Measurements from ENCODE around the gene HTR1E. TPM values are rescaled to one million over a fixed set of nuclear protein-coding genes. Genes with fewer than 3 reads are reported as not detected.

The HTR1E gene
- total RNA-seq, 1 donor from 2014 or later = not detected

GRCh38 chr6:86963352-86963751 lies 26.0 kb downstream of the HTR1E start:
- H3K4me3 ChIP-seq (ENCODE audit: low read depth, low read length) = no peak overlapping the region
- TF ChIP-seq, protein P1, sequence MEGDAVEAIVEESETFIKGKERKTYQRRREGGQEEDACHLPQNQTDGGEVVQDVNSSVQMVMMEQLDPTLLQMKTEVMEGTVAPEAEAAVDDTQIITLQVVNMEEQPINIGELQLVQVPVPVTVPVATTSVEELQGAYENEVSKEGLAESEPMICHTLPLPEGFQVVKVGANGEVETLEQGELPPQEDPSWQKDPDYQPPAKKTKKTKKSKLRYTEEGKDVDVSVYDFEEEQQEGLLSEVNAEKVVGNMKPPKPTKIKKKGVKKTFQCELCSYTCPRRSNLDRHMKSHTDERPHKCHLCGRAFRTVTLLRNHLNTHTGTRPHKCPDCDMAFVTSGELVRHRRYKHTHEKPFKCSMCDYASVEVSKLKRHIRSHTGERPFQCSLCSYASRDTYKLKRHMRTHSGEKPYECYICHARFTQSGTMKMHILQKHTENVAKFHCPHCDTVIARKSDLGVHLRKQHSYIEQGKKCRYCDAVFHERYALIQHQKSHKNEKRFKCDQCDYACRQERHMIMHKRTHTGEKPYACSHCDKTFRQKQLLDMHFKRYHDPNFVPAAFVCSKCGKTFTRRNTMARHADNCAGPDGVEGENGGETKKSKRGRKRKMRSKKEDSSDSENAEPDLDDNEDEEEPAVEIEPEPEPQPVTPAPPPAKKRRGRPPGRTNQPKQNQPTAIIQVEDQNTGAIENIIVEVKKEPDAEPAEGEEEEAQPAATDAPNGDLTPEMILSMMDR (IDR thresholded peaks at IDR 0.05; ENCODE audit: insufficient read depth, low read length, severe bottlenecking) = no peak
- DNase-seq (ENCODE audit: low read depth) = peak; percentile 40
- H3K27me3 ChIP-seq (ENCODE audit: control insufficient read depth, insufficient read depth, low read length) = no peaks in the 10 kb centered on the region
- FAIRE-seq = no peak
- H3K36me3 ChIP-seq (ENCODE audit: control insufficient read depth, insufficient read depth, low read length) = no peaks in the 10 kb centered on the region

DNA sequence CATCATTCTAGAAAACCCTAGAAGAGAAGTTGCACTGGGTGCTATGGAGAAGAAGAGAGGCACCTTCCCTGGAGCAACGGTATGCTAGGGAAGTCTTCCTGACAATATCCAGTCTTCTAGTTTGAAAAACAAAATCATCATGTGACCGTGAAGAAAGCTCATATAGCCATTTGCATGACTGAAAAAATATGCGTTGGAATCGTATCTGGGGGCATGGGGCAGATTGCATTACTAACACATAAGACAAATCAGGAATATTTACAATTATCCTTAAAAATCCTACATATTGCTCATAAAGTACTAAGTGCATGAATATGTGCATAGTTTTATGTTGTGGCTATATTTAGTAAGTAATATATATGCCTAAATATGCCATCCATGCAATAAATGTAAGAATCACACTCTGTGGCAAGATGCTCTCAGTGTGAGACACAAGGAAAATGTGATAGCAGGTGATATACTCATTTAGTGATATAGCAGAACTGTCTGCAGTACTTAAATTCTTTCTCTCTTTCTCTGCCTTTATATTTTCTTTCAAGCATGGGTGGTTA lies 26.8 kb downstream of the HTR1E start:
- TF ChIP-seq, protein P1 (IDR thresholded peaks at IDR 0.05; ENCODE audit: insufficient read depth, low read length, severe bottlenecking) = no peak
- Histone ChIP-seq H3K27me3 (ENCODE audit: control insufficient read depth, insufficient read depth, low read length) (no peaks in the 10 kb centered on the region), H3K4me3 (ENCODE audit: low read depth, low read length) (no peak overlapping the region), H3K36me3 (ENCODE audit: control insufficient read depth, insufficient read depth, low read length) (no peaks in the 10 kb centered on the region)
- no peak for DNase-seq (ENCODE audit: low read depth)
- no peak for FAIRE-seq

DNA sequence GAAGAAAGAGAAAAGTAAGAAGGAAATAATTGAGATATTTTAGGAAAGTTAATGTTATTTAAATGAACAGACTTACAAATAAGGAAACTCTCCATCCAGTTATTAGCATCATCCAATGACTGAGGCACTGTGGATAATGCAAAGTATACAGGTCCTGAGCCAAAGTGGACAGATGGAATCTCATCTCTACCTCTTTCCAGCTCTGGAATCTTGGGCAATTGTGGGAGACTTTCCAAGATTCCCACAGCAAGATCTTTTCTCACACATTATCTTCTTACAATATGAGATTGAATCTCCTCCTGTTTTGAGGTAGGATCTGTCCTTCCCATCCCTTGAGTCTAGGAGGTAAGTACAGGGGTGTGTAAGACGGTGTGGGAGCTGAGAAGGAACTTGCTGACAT lies 28.9 kb downstream of the HTR1E start:
- no peaks in the 10 kb centered on the region for H3K27me3 ChIP-seq (ENCODE audit: control insufficient read depth, insufficient read depth, low read length)
- TF ChIP-seq, protein P1 (IDR thresholded peaks at IDR 0.05; ENCODE audit: insufficient read depth, low read length, severe bottlenecking) = no peak
- no peak overlapping the region for H3K4me3 ChIP-seq (ENCODE audit: low read depth, low read length)
- no peaks in the 10 kb centered on the region for H3K36me3 ChIP-seq (ENCODE audit: control insufficient read depth, insufficient read depth, low read length)
- DNase-seq (ENCODE audit: low read depth) (no peak), FAIRE-seq (no peak)

- no peaks in the 10 kb centered on the region for H3K27me3 ChIP-seq (ENCODE audit: control insufficient read depth, insufficient read depth, low read length)
- H3K36me3 ChIP-seq (ENCODE audit: control insufficient read depth, insufficient read depth, low read length) = no peaks in the 10 kb centered on the region
- TF ChIP-seq, protein P1 (IDR thresholded peaks at IDR 0.05; ENCODE audit: insufficient read depth, low read length, severe bottlenecking) = no peak
- DNase-seq (ENCODE audit: low read depth) (peak; percentile 44), FAIRE-seq (peak; percentile 55)
- no peak overlapping the region for H3K4me3 ChIP-seq (ENCODE audit: low read depth, low read length)
Observed at GRCh38 chr6:86969573-86969972, 32.2 kb downstream of the HTR1E start.

DNA sequence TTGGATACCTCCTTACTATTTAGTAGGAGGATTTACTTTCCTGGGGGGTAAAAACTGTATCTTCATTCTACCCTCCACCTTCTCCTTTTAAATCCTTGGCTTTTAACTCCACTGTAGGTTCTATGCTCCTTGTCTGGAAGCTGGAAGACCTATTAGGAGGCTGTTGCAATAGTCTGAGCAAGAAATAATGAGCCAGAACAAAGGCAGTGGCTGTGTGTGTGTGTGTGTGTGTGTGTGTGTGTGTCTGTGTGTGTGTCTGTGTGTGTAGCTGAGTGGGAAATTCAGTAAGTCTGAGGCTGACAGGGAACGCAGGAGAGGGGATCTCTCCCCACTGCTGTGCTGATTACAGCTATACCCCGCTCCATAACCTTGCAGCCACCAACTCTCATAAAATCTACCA lies 35.8 kb downstream of the HTR1E start:
- FAIRE-seq = no peak

More for the DNA sequence above, 35.8 kb downstream of the HTR1E start:
- no peaks in the 10 kb centered on the region for H3K27me3 ChIP-seq (ENCODE audit: control insufficient read depth, insufficient read depth, low read length)
- TF ChIP-seq, protein P1 (IDR thresholded peaks at IDR 0.05; ENCODE audit: insufficient read depth, low read length, severe bottlenecking) = no peak
- no peak overlapping the region for H3K4me3 ChIP-seq (ENCODE audit: low read depth, low read length)
- DNase-seq (ENCODE audit: low read depth) = no peak
- H3K36me3 ChIP-seq (ENCODE audit: control insufficient read depth, insufficient read depth, low read length) = no peaks in the 10 kb centered on the region
